Measurements from ENCODE around the gene FUBP3.

DNA sequence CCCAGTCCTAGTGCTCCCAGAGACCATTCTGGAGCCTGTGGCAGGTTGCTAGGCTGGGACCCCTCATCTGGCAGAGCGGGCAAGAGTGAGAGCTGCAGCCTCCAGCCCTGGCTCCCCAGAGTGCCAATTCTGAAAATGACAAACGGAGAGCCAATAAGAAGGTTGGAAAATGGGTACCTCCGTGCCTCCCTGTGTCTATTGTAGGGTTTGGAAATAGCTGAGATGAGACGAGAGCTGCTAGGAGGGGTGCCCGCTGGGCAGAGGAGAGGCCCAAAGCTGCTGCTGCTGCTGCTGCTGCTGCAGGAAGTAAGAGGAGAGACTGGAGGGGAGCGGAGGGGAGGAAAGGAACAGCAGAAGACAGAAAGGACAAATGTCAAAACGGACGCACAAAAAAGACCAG, 36.0 kb upstream of the FUBP3 start:
- TF ChIP-seq, protein P1, sequence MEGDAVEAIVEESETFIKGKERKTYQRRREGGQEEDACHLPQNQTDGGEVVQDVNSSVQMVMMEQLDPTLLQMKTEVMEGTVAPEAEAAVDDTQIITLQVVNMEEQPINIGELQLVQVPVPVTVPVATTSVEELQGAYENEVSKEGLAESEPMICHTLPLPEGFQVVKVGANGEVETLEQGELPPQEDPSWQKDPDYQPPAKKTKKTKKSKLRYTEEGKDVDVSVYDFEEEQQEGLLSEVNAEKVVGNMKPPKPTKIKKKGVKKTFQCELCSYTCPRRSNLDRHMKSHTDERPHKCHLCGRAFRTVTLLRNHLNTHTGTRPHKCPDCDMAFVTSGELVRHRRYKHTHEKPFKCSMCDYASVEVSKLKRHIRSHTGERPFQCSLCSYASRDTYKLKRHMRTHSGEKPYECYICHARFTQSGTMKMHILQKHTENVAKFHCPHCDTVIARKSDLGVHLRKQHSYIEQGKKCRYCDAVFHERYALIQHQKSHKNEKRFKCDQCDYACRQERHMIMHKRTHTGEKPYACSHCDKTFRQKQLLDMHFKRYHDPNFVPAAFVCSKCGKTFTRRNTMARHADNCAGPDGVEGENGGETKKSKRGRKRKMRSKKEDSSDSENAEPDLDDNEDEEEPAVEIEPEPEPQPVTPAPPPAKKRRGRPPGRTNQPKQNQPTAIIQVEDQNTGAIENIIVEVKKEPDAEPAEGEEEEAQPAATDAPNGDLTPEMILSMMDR (IDR thresholded peaks at IDR 0.05) = no peak
- no peak for TF ChIP-seq ZFX (IDR thresholded peaks at IDR 0.05; ENCODE audit: borderline replicate concordance)
